HEK293 (cell line): ENCODE measurements around the gene SERPINI1.

Experiments
- CTCF ChIA-PET: fragments of 350-600 bp; formaldehyde crosslinking; extraction: SDS; loops from one replicate; lab custom pipeline; 2021; ENCODE audit warnings: antibody characterized with exemption; lab: Yijun Ruan, JAX
- POLR2A ChIA-PET: fragments of 300-600 bp; formaldehyde crosslinking; extraction: SDS; loops from one replicate; lab custom pipeline; 2020; ENCODE audit warnings: antibody characterized with exemption, inconsistent platforms; lab: Yijun Ruan, JAX
- H3K27ac ChIP-seq: fragments of 200-500 bp; sonication (Bioruptor generic); 2 replicates; pipeline ENCODE4 v1.5.1; 2014; ENCODE audit warnings: low read depth, low read length, control low read depth, inconsistent platforms; ENCODE audit errors: extremely low read depth
- H3K36me3 ChIP-seq, 2 experiments: fragments of 200-500 bp in 1 of 2; sonication (Bioruptor generic) in 1 of 2; 1 replicate in 1 of 2; 2 replicates in 1 of 2; pipeline ENCODE4 v1.5.1; 2014 to 2017; ENCODE audit warnings: inconsistent platforms in 2 of 2, low read length in 2 of 2; ENCODE audit not compliant: control insufficient read depth in 2 of 2, insufficient read depth in 1 of 2
- H3K4me1 ChIP-seq: fragments of 200-500 bp; sonication (Bioruptor generic); 2 replicates; pipeline ENCODE4 v1.5.1; 2014; ENCODE audit warnings: mild to moderate bottlenecking, low read length, inconsistent platforms; ENCODE audit not compliant: control insufficient read depth, insufficient read depth
- H3K4me3 ChIP-seq: 2 replicates; pipeline ENCODE4 v1.5.1; 2011; ENCODE audit warnings: low read depth, mild to moderate bottlenecking, control low read depth, low read length, moderate library complexity
- H3K9me3 ChIP-seq: fragments of 200-500 bp; sonication (Bioruptor generic); 2 replicates; pipeline ENCODE4 v1.5.1; 2014; ENCODE audit warnings: low read depth, low read length, inconsistent platforms; ENCODE audit not compliant: control insufficient read depth, insufficient read depth
- ATF2 ChIP-seq: fragments of 450-650 bp; formaldehyde crosslinking; IDR thresholded peaks from 2 replicates; pipeline ENCODE4 v1.5.1; 2016; ENCODE audit warnings: missing biosample characterization, missing genetic modification characterization, low read depth
- BCL11A ChIP-seq: fragments of 450-650 bp; formaldehyde crosslinking; IDR thresholded peaks from 2 replicates; pipeline ENCODE4 v1.5.1; 2016; ENCODE audit warnings: low read depth, missing biosample characterization, missing genetic modification characterization
- GFI1B ChIP-seq: fragments of 450-650 bp; formaldehyde crosslinking; IDR thresholded peaks from 2 replicates; pipeline ENCODE4 v1.5.1; 2016; ENCODE audit warnings: missing biosample characterization, missing genetic modification characterization
- MYNN ChIP-seq: fragments of 450-650 bp; formaldehyde crosslinking; IDR thresholded peaks from 2 replicates; pipeline ENCODE4 v1.5.1; 2016; ENCODE audit warnings: missing biosample characterization, missing genetic modification characterization, borderline replicate concordance
- REPIN1 ChIP-seq: fragments of 450-650 bp; formaldehyde crosslinking; IDR thresholded peaks from 2 replicates; pipeline ENCODE4 v1.5.1; 2017; ENCODE audit warnings: missing biosample characterization, missing genetic modification characterization, low read depth
- SP2 ChIP-seq: fragments of 450-650 bp; formaldehyde crosslinking; IDR thresholded peaks from 2 replicates; pipeline ENCODE4 v1.5.1; 2016; ENCODE audit warnings: missing biosample characterization, missing genetic modification characterization
- YY1 ChIP-seq: fragments of 450-650 bp; formaldehyde crosslinking; IDR thresholded peaks from 2 replicates; pipeline ENCODE4 v1.5.1; 2018; ENCODE audit warnings: missing biosample characterization, missing genetic modification characterization
- ZBTB48 ChIP-seq: fragments of 450-650 bp; formaldehyde crosslinking; IDR thresholded peaks from 2 replicates; pipeline ENCODE4 v1.5.1; 2016; ENCODE audit warnings: missing biosample characterization, missing genetic modification characterization
- ZFP69B ChIP-seq: fragments of 450-650 bp; formaldehyde crosslinking; IDR thresholded peaks from 2 replicates; pipeline ENCODE4 v1.5.1; 2016; ENCODE audit warnings: missing biosample characterization, missing genetic modification characterization
- ZNF146 ChIP-seq: fragments of 450-650 bp; formaldehyde crosslinking; IDR thresholded peaks from 2 replicates; pipeline ENCODE4 v1.5.1; 2016; ENCODE audit warnings: missing biosample characterization, missing genetic modification characterization
- ZNF16 ChIP-seq: fragments of 450-650 bp; formaldehyde crosslinking; IDR thresholded peaks from 2 replicates; pipeline ENCODE4 v1.5.1; 2016; ENCODE audit warnings: low read depth, missing biosample characterization, missing genetic modification characterization
- ZNF211 ChIP-seq: fragments of 450-650 bp; formaldehyde crosslinking; IDR thresholded peaks from 2 replicates; pipeline ENCODE4 v1.5.1; 2016; ENCODE audit warnings: low read depth, missing biosample characterization, missing genetic modification characterization
- ZNF214 ChIP-seq: fragments of 450-650 bp; formaldehyde crosslinking; IDR thresholded peaks from 2 replicates; pipeline ENCODE4 v1.5.1; 2017; ENCODE audit warnings: missing biosample characterization, mild to moderate bottlenecking, missing genetic modification characterization, borderline replicate concordance
- ZNF239 ChIP-seq: fragments of 450-650 bp; formaldehyde crosslinking; IDR thresholded peaks from 2 replicates; pipeline ENCODE4 v1.5.1; 2016; ENCODE audit warnings: missing biosample characterization, missing genetic modification characterization
- ZNF302 ChIP-seq: fragments of 450-650 bp; formaldehyde crosslinking; IDR thresholded peaks from 2 replicates; pipeline ENCODE4 v1.5.1; 2016; ENCODE audit warnings: missing biosample characterization, missing genetic modification characterization, low read depth
- ZNF335 ChIP-seq: fragments of 450-650 bp; formaldehyde crosslinking; conservative IDR thresholded peaks from 2 replicates; pipeline ENCODE4 v1.5.1; 2016; ENCODE audit warnings: missing biosample characterization, missing genetic modification characterization
- ZNF404 ChIP-seq: fragments of 450-650 bp; formaldehyde crosslinking; IDR thresholded peaks from 2 replicates; pipeline ENCODE4 v1.5.1; 2017; ENCODE audit warnings: missing biosample characterization, missing genetic modification characterization
- ZNF514 ChIP-seq: fragments of 450-650 bp; formaldehyde crosslinking; IDR thresholded peaks from 2 replicates; pipeline ENCODE4 v1.5.1; 2016; ENCODE audit warnings: missing biosample characterization, missing genetic modification characterization
- ZNF621 ChIP-seq: fragments of 450-650 bp; formaldehyde crosslinking; IDR thresholded peaks from 2 replicates; pipeline ENCODE4 v1.5.1; 2017; ENCODE audit warnings: missing biosample characterization, missing genetic modification characterization
- ZNF791 ChIP-seq: fragments of 450-650 bp; formaldehyde crosslinking; IDR thresholded peaks from 2 replicates; pipeline ENCODE4 v1.5.1; 2016; ENCODE audit warnings: missing biosample characterization, missing genetic modification characterization
- TF ChIP-seq, protein P1 (sequence below): fragments of 450-650 bp; formaldehyde crosslinking; IDR thresholded peaks from 2 replicates; pipeline ENCODE4 v1.5.1; 2016; ENCODE audit warnings: missing biosample characterization, missing genetic modification characterization
- TF ChIP-seq, protein P2 (sequence below): fragments of 450-650 bp; formaldehyde crosslinking; IDR thresholded peaks from 2 replicates; pipeline ENCODE4 v1.5.1; 2016; ENCODE audit warnings: missing biosample characterization, missing genetic modification characterization, borderline replicate concordance
- TF ChIP-seq, protein P3 (sequence below): fragments of 450-650 bp; formaldehyde crosslinking; IDR thresholded peaks from 2 replicates; pipeline ENCODE4 v1.5.1; 2016; ENCODE audit warnings: missing biosample characterization, missing genetic modification characterization

Gene SERPINI1

GRCh38 chr3:167863811-167864551 is 128.5 kb downstream of the SERPINI1 start (continued):
- TF ChIP-seq BCL11A (no peak), ZNF791 (tag by site-specific recombination) (no peak), ATF2 (tag by site-specific recombination) (no peak), ZFP69B (tag by site-specific recombination) (no peak)

GRCh38 chr3:167864552-167864874 is 129.0 kb downstream of the SERPINI1 start:
- POLR2A ChIA-PET, result no interaction called here
- CTCF ChIA-PET, result interaction anchor here (1.0 kb wide), 1 partner anchor 8 kb away, joined by 3 read pairs; no protein-coding TSS in a partner anchor
- no peaks in the 10 kb centered on the region for H3K9me3 ChIP-seq
- TF ChIP-seq ZNF514 (tag by site-specific recombination) (no peak), ZNF214 (tag by site-specific recombination) (no peak), ZNF146 (tag by site-specific recombination) (no peak), YY1 (tag by site-specific recombination) (no peak), ZFP69B (tag by site-specific recombination) (no peak), ZNF16 (no peak), MYNN (tag by site-specific recombination) (no peak), ZNF211 (tag by site-specific recombination) (no peak)
- no peak overlapping the region for H3K4me3 ChIP-seq
- H3K27ac ChIP-seq, result no peak overlapping the region
- no peaks in the 10 kb centered on the region for H3K36me3 ChIP-seq
- no peaks in the 10 kb centered on the region for H3K4me1 ChIP-seq

- TF ChIP-seq SP2 (tag by site-specific recombination) (no peak), ZNF621 (tag by site-specific recombination) (no peak), ZNF335 (tag by site-specific recombination) (no peak), GFI1B (tag by site-specific recombination) (no peak), ZNF239 (tag by site-specific recombination) (no peak)
- Histone ChIP-seq H3K9me3 (no peaks in the 10 kb centered on the region), H3K4me3 (no peak overlapping the region), H3K27ac (no peak overlapping the region), H3K36me3 (no peaks in the 10 kb centered on the region), H3K4me1 (no peaks in the 10 kb centered on the region)
- POLR2A ChIA-PET, result no interaction called here
- CTCF ChIA-PET, result interaction anchor here (0.6 kb wide), 1 partner anchor 19 kb away, joined by 3 read pairs; no protein-coding TSS in a partner anchor
Observed at GRCh38 chr3:167866331-167866730, 130.8 kb downstream of the SERPINI1 start.

- no peaks in the 10 kb centered on the region for H3K36me3 ChIP-seq
- H3K4me1 ChIP-seq, result no peaks in the 10 kb centered on the region
- POLR2A ChIA-PET, result no interaction called here
- CTCF ChIA-PET, result interaction anchor here (1.2 to 1.7 kb wide), 3 partner anchors 11 to 14 kb away, joined by 3 to 8 read pairs (median 7); no protein-coding TSS in a partner anchor
- H3K4me3 ChIP-seq, result no peak overlapping the region
- H3K9me3 ChIP-seq, result no peaks in the 10 kb centered on the region
- H3K27ac ChIP-seq, result no peak overlapping the region
- TF ChIP-seq REPIN1 (tag by site-specific recombination) (no peak), ZNF302 (tag by site-specific recombination) (no peak), ZBTB48 (tag by site-specific recombination) (no peak), ZNF404 (no peak)
- TF ChIP-seq, protein P1, sequence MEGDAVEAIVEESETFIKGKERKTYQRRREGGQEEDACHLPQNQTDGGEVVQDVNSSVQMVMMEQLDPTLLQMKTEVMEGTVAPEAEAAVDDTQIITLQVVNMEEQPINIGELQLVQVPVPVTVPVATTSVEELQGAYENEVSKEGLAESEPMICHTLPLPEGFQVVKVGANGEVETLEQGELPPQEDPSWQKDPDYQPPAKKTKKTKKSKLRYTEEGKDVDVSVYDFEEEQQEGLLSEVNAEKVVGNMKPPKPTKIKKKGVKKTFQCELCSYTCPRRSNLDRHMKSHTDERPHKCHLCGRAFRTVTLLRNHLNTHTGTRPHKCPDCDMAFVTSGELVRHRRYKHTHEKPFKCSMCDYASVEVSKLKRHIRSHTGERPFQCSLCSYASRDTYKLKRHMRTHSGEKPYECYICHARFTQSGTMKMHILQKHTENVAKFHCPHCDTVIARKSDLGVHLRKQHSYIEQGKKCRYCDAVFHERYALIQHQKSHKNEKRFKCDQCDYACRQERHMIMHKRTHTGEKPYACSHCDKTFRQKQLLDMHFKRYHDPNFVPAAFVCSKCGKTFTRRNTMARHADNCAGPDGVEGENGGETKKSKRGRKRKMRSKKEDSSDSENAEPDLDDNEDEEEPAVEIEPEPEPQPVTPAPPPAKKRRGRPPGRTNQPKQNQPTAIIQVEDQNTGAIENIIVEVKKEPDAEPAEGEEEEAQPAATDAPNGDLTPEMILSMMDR, result no peak
- TF ChIP-seq, protein P2, sequence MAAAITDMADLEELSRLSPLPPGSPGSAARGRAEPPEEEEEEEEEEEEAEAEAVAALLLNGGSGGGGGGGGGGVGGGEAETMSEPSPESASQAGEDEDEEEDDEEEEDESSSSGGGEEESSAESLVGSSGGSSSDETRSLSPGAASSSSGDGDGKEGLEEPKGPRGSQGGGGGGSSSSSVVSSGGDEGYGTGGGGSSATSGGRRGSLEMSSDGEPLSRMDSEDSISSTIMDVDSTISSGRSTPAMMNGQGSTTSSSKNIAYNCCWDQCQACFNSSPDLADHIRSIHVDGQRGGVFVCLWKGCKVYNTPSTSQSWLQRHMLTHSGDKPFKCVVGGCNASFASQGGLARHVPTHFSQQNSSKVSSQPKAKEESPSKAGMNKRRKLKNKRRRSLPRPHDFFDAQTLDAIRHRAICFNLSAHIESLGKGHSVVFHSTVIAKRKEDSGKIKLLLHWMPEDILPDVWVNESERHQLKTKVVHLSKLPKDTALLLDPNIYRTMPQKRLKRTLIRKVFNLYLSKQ, result no peak
- TF ChIP-seq, protein P3, sequence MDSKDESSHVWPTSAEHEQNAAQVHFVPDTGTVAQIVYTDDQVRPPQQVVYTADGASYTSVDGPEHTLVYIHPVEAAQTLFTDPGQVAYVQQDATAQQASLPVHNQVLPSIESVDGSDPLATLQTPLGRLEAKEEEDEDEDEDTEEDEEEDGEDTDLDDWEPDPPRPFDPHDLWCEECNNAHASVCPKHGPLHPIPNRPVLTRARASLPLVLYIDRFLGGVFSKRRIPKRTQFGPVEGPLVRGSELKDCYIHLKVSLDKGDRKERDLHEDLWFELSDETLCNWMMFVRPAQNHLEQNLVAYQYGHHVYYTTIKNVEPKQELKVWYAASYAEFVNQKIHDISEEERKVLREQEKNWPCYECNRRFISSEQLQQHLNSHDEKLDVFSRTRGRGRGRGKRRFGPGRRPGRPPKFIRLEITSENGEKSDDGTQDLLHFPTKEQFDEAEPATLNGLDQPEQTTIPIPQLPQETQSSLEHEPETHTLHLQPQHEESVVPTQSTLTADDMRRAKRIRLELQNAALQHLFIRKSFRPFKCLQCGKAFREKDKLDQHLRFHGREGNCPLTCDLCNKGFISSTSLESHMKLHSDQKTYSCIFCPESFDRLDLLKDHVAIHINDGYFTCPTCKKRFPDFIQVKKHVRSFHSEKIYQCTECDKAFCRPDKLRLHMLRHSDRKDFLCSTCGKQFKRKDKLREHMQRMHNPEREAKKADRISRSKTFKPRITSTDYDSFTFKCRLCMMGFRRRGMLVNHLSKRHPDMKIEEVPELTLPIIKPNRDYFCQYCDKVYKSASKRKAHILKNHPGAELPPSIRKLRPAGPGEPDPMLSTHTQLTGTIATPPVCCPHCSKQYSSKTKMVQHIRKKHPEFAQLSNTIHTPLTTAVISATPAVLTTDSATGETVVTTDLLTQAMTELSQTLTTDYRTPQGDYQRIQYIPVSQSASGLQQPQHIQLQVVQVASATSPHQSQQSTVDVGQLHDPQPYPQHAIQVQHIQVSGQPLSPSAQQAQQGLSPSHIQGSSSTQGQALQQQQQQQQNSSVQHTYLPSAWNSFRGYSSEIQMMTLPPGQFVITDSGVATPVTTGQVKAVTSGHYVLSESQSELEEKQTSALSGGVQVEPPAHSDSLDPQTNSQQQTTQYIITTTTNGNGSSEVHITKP (tag by site-specific recombination), result no peak
Observed at GRCh38 chr3:167867981-167868380, 132.5 kb downstream of the SERPINI1 start.
